ENCODE data around the gene SLC25A23. TPM values are rescaled to one million over a fixed set of nuclear protein-coding genes. Genes with fewer than 3 reads are reported as not detected.

SLC25A23 gene
- total and polyA plus RNA-seq, 2 of the 8 experiments (the other 6 are each of a cell fraction or from before 2014, with no cell fraction given) = 18.0 to 48.1 TPM

GRCh38 chr19:6451583-6452222 is 7.9 kb downstream of the SLC25A23 start (continued):
- TF ChIP-seq TAF7 (optimal IDR thresholded peaks at IDR 0.05; ENCODE audit: borderline replicate concordance, low read depth, low read length) = no peak
